ENCODE measurements around the gene ELN. TPM values are rescaled to one million over a fixed set of nuclear protein-coding genes. Genes with fewer than 3 reads are reported as not detected.

ELN gene
- polyA plus RNA-seq, 4 donors = 1.3 to 87.5 (median 13.2) TPM

DNA sequence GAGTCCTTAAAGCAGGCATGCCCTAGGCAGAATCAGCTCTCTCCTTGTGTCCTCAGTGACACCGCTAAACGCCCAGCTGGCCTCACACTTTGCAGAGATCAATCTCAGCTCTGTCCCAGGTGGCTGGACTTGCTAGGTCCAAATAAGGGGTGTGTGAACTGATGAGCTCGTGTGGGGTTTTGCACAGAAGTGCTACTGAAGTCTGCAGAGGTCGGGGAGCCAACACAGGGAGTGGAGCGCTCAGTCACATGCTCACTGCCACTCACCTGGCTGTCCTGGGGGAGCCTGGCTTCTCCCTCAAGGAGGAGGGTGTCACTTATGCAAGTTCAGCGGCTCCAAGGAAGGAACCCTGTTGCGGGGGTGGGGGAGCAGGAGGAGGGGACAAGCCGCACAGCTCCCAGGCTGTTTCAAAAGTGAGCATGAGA is 2.0 kb downstream of the ELN start:
- no peak for FAIRE-seq
- Histone ChIP-seq H3K4me3 (ENCODE audit: low read depth in 1 of 3, low read length in 3 of 3) (peak overlapping the region in 1 of 3 donors; percentile 52), H3K27me3 (ENCODE audit: control insufficient read depth in 3 of 3, insufficient read depth in 3 of 3, low read length in 3 of 3) (peaks cover 0 to 9% (median 0%) of the 10 kb centered on the region in 3 donors), H3K27ac (ENCODE audit: low read depth in 1 of 3, low read length in 2 of 3) (peak overlapping the region in 1 of 3 donors; percentile 43), H3K36me3 (ENCODE audit: control insufficient read depth in 3 of 3, insufficient read depth in 2 of 3, low read depth in 1 of 3, low read length in 3 of 3) (no peaks in the 10 kb centered on the region), H3K9me3 (ENCODE audit: control insufficient read depth in 2 of 2, insufficient read depth in 1 of 2, low read depth in 1 of 2, low read length in 1 of 2) (no peaks in the 10 kb centered on the region), H3K4me1 (ENCODE audit: control insufficient read depth in 3 of 3, insufficient read depth in 2 of 3, low read depth in 1 of 3, low read length in 2 of 3) (peaks cover 0 to 13% (median 8%) of the 10 kb centered on the region in 3 donors)
- WGBS, 3 donors = 20 to 25% (median 20%) methylated on average over 8 of the region's 8 CpGs
- DNase-seq = no peak

DNA sequence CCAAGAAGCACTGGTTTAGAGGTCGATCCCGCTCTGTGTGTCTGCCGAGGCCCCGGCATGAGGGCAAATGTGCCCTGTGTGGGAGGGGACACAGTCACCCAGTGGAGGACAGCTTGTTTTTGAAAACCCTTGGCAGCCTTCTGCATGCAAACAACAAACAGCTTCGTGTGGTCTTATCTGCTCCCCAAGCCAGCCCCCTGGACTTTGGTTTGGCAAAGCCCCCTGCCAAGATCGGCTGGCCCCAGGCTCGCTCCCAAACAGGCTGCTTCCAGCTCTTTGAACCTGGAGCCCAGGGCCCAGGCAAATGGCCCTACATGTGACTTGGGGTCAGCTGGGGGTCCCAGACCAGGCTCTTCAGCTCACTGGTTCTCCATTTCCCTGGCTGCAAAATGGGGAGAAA is 2.9 kb downstream of the ELN start:
- DNase-seq (no peak), FAIRE-seq (no peak)
- 38 to 50% (median 42%) methylated on average over 7 of the region's 7 CpGs for WGBS, 3 donors
- Histone ChIP-seq H3K27ac (ENCODE audit: low read depth in 1 of 3, low read length in 2 of 3) (no peak overlapping the region), H3K4me1 (ENCODE audit: control insufficient read depth in 3 of 3, insufficient read depth in 2 of 3, low read depth in 1 of 3, low read length in 2 of 3) (peaks cover 0 to 13% (median 8%) of the 10 kb centered on the region in 3 donors), H3K36me3 (ENCODE audit: control insufficient read depth in 3 of 3, insufficient read depth in 2 of 3, low read depth in 1 of 3, low read length in 3 of 3) (no peaks in the 10 kb centered on the region), H3K27me3 (ENCODE audit: control insufficient read depth in 3 of 3, insufficient read depth in 3 of 3, low read length in 3 of 3) (peaks cover 0 to 9% (median 0%) of the 10 kb centered on the region in 3 donors), H3K4me3 (ENCODE audit: low read depth in 1 of 3, low read length in 3 of 3) (no peak overlapping the region), H3K9me3 (ENCODE audit: control insufficient read depth in 2 of 2, insufficient read depth in 1 of 2, low read depth in 1 of 2, low read length in 1 of 2) (no peaks in the 10 kb centered on the region)

DNA sequence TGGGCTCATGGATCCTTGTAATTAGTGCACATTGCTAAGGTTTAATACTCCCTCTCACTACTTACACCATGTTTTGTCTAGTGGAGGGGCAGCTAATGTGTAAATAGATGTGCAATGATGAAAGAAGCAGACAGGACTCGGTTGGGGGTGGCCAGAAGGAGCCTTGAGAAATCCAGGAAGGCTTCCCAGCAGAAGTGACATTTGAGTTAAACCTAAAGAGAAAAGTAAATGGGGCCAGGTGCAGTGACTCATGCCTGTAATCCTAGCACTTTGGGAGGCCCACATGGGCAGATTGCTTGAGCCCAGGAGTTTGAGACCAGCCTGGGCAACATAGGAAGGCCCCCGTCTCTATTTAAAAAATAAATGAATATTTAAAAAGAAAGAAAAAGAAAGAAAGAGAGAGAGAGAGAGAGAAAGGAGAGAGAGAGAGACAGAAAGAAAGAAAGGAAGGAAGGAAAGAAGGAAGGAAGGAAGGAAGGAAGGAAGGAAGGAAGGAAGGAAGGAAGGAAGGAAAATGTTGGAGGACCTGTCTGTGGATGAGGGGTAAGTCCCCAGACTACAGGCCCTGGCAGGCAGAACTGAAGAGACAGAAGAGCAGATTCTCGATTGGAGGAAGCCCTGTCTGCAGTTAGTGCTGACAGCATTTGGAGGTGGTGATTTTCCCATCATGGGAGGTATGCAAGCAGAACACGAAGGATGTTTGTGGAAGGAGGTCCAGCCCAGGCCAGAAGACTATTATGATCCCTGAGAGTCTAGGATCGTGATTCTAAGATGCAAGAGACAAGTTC is 3.6 kb downstream of the ELN start:
- DNase-seq = no peak
- peaks cover 0 to 9% (median 0%) of the 10 kb centered on the region in 3 donors for H3K27me3 ChIP-seq (ENCODE audit: control insufficient read depth in 3 of 3, insufficient read depth in 3 of 3, low read length in 3 of 3)
- FAIRE-seq = no peak
- H3K36me3 ChIP-seq (ENCODE audit: control insufficient read depth in 3 of 3, insufficient read depth in 2 of 3, low read depth in 1 of 3, low read length in 3 of 3) = peaks cover 0 to 4% (median 0%) of the 10 kb centered on the region in 3 donors
- H3K4me3 ChIP-seq (ENCODE audit: low read depth in 1 of 3, low read length in 3 of 3) = no peak overlapping the region
- whole genome bisulfite sequencing, 3 donors = 57 to 69% (median 68%) methylated on average over 5 of the region's 5 CpGs
- no peaks in the 10 kb centered on the region for H3K9me3 ChIP-seq (ENCODE audit: control insufficient read depth in 2 of 2, insufficient read depth in 1 of 2, low read depth in 1 of 2, low read length in 1 of 2)
- peak overlapping the region in 1 of 3 donors; percentile 42 for H3K27ac ChIP-seq (ENCODE audit: low read depth in 1 of 3, low read length in 2 of 3)
- H3K4me1 ChIP-seq (ENCODE audit: control insufficient read depth in 3 of 3, insufficient read depth in 2 of 3, low read depth in 1 of 3, low read length in 2 of 3) = peaks cover 0 to 13% (median 8%) of the 10 kb centered on the region in 3 donors

DNA sequence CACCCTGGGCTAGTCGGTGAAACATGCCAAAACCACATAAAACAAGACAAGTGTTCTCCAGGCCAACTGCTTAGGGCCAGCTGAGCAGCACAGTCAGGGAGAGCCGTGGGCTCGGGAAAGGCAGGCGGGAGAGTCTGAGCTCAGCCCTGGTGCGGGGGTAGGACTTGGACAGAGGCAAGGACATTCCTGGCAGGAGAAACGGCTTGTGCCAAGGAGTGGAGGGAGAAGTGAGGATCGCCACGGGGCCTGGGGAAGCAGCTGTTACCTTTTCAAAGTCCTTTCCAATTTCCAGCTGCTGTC is 4.2 kb downstream of the ELN start:
- Histone ChIP-seq H3K4me3 (ENCODE audit: low read depth in 1 of 3, low read length in 3 of 3) (no peak overlapping the region), H3K36me3 (ENCODE audit: control insufficient read depth in 3 of 3, insufficient read depth in 2 of 3, low read depth in 1 of 3, low read length in 3 of 3) (peaks cover 0 to 4% (median 0%) of the 10 kb centered on the region in 3 donors), H3K4me1 (ENCODE audit: control insufficient read depth in 3 of 3, insufficient read depth in 2 of 3, low read depth in 1 of 3, low read length in 2 of 3) (peaks cover 0 to 11% (median 8%) of the 10 kb centered on the region in 3 donors), H3K27me3 (ENCODE audit: control insufficient read depth in 3 of 3, insufficient read depth in 3 of 3, low read length in 3 of 3) (peaks cover 0 to 9% (median 0%) of the 10 kb centered on the region in 3 donors), H3K27ac (ENCODE audit: low read depth in 1 of 3, low read length in 2 of 3) (peak overlapping the region in 1 of 3 donors; percentile 42), H3K9me3 (ENCODE audit: control insufficient read depth in 2 of 2, insufficient read depth in 1 of 2, low read depth in 1 of 2, low read length in 1 of 2) (no peaks in the 10 kb centered on the region)
- FAIRE-seq (no peak), DNase-seq (no peak)
- WGBS, 3 donors = 37 to 51% (median 39%) methylated on average over 7 to 8 of the region's 8 CpGs

DNA sequence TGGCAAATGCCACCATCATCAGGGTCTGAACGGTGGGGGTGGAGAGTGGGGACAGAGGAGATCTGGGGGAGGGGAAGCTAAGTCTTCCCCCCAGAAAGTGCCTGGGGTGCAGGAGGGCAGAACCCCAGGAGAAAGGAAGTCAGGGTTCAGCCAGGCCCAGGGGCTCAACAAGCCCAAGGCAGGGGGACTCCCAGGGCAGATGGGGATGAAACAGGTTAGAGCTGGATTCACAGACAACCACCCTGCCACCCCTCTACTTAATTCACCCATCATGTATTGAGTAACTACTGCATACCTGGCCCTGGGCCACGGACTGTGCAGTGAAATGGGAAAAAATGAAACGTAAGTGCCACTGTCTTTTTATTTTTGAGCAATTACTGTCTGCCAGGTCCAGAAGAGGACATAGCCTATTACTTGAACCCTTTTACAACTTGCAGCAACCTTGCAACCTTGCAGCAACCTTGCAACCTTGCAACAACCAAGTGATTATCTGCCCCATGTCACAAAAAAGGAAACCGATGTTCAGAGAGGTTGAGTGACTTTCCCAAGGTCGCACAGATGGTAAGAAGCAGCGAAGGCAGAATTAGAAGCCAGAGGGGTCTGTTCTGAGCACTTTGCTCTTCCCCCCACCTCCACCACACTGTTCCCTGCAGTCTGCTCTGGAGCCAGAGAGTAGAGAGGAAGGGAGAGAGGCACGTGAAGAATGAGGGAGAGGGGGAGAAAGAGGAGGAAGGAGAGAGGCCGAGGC is 4.8 kb downstream of the ELN start:
- peaks cover 0 to 4% (median 0%) of the 10 kb centered on the region in 3 donors for H3K36me3 ChIP-seq (ENCODE audit: control insufficient read depth in 3 of 3, insufficient read depth in 2 of 3, low read depth in 1 of 3, low read length in 3 of 3)
- peak overlapping the region in 1 of 3 donors; percentile 17 for H3K27ac ChIP-seq (ENCODE audit: low read depth in 1 of 3, low read length in 2 of 3)
- peaks cover 0 to 11% (median 8%) of the 10 kb centered on the region in 3 donors for H3K4me1 ChIP-seq (ENCODE audit: control insufficient read depth in 3 of 3, insufficient read depth in 2 of 3, low read depth in 1 of 3, low read length in 2 of 3)
- WGBS, 3 donors = 68 to 82% (median 72%) methylated on average over 8 of the region's 8 CpGs
- FAIRE-seq (no peak), DNase-seq (no peak)
- H3K27me3 ChIP-seq (ENCODE audit: control insufficient read depth in 3 of 3, insufficient read depth in 3 of 3, low read length in 3 of 3) = peaks cover 0 to 7% (median 0%) of the 10 kb centered on the region in 3 donors
- H3K9me3 ChIP-seq (ENCODE audit: control insufficient read depth in 2 of 2, insufficient read depth in 1 of 2, low read depth in 1 of 2, low read length in 1 of 2) = no peaks in the 10 kb centered on the region
- no peak overlapping the region for H3K4me3 ChIP-seq (ENCODE audit: low read depth in 1 of 3, low read length in 3 of 3)

DNA sequence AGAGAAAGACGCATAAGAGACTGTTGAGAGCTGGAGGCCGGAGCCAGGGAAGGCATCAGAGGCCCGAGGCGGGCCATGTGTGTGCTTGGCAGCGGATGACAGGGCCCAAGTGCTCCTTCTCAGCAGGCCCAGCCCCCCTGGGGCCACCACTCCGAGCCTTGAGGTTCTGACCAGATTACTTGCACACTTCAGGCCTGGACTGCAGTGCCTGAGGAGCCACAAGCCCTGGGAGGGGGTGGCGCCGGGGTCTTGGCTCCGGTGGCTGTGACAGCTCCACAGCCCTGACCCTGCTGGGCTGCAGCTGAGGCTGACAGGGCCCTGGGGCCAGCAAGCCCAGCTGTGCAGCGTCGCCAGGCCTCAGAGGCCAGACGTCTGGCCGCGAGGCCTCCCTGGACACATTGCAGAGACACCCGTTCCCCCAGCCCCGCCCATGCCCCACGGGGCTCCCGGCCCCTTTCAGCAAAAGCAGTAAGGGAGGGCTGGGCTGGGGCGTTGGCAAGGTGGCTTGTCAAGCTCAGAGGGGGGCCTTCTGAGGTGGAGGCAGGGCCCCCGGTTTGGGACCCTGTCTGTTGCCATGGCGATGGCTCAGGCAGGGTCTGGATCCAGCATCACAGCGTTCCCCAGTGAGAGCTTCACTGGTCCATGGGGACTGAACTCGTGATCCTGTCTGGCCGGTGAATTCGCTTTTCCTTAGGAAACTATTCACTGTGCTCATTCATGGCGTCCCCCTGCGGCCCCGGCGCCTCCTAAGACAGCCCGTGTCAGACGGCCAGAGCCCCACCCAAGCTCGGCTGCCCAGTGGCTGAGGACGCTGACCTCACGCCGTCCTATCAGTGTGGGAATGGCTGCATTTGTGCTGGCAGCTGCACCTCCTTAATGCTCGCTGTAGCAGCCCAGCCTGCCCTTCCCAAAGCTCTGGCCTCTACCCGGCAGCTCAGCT is 5.7 kb downstream of the ELN start:
- DNase-seq (no peak), FAIRE-seq (no peak)
- Histone ChIP-seq H3K36me3 (ENCODE audit: control insufficient read depth in 3 of 3, insufficient read depth in 2 of 3, low read depth in 1 of 3, low read length in 3 of 3) (peaks cover 0 to 11% (median 0%) of the 10 kb centered on the region in 3 donors), H3K4me3 (ENCODE audit: low read depth in 1 of 3, low read length in 3 of 3) (no peak overlapping the region), H3K27ac (ENCODE audit: low read depth in 1 of 3, low read length in 2 of 3) (peak overlapping the region in 2 of 3 donors; percentile 38 to 42), H3K4me1 (ENCODE audit: control insufficient read depth in 3 of 3, insufficient read depth in 2 of 3, low read depth in 1 of 3, low read length in 2 of 3) (peaks cover 0 to 11% (median 8%) of the 10 kb centered on the region in 3 donors), H3K9me3 (ENCODE audit: control insufficient read depth in 2 of 2, insufficient read depth in 1 of 2, low read depth in 1 of 2, low read length in 1 of 2) (no peaks in the 10 kb centered on the region), H3K27me3 (ENCODE audit: control insufficient read depth in 3 of 3, insufficient read depth in 3 of 3, low read length in 3 of 3) (peaks cover 0 to 4% (median 0%) of the 10 kb centered on the region in 3 donors)
- 42 to 69% (median 44%) methylated on average over 34 to 37 of the region's 37 CpGs for WGBS, 3 donors

DNA sequence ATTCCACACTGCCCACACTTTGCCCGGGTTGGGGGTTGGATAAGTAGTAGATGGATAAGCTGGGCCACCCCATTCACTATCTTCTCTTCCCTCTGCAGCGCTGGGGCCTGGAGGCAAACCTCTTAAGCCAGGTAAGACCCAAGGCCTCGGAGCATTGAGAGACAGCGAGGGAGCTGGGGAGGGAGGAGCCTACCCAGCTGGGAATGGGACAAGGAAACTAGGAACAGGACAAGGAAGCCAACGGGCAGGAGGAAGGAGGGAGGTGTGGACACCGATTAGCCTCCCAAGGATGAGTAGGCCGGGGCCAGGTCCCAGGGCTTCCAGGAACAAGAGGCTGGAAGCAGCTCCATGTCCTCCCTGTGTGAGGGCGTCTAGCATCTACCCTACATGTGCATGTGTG is 9.6 kb downstream of the ELN start:
- H3K27ac ChIP-seq (ENCODE audit: low read depth in 1 of 3, low read length in 2 of 3) = no peak overlapping the region
- FAIRE-seq (no peak), DNase-seq (no peak)
- no peak overlapping the region for H3K4me3 ChIP-seq (ENCODE audit: low read depth in 1 of 3, low read length in 3 of 3)
- no peaks in the 10 kb centered on the region for H3K4me1 ChIP-seq (ENCODE audit: control insufficient read depth in 3 of 3, insufficient read depth in 2 of 3, low read depth in 1 of 3, low read length in 2 of 3)
- WGBS, 3 donors = 68 to 83% (median 71%) methylated on average over 8 of the region's 8 CpGs
- peaks cover 0 to 4% (median 0%) of the 10 kb centered on the region in 3 donors for H3K27me3 ChIP-seq (ENCODE audit: control insufficient read depth in 3 of 3, insufficient read depth in 3 of 3, low read length in 3 of 3)
- no peaks in the 10 kb centered on the region for H3K9me3 ChIP-seq (ENCODE audit: control insufficient read depth in 2 of 2, insufficient read depth in 1 of 2, low read depth in 1 of 2, low read length in 1 of 2)
- H3K36me3 ChIP-seq (ENCODE audit: control insufficient read depth in 3 of 3, insufficient read depth in 2 of 3, low read depth in 1 of 3, low read length in 3 of 3) = peaks cover 0 to 22% (median 0%) of the 10 kb centered on the region in 3 donors
